IgD-negative memory B cell (primary cell): ENCODE measurements around the gene CYRIA. TPM values are rescaled to one million over a fixed set of nuclear protein-coding genes. Genes with fewer than 3 reads are reported as not detected.

Source experiments
- H3K27ac Mint-ChIP-seq, 3 donors: one replicate each; pipeline ENCODE4 v1.8.0; 2020 to 2022; ENCODE audit warnings: mild to moderate bottlenecking in 3 of 3, mixed read lengths in 3 of 3, moderate library complexity in 1 of 3
- H3K27me3 Mint-ChIP-seq: one replicate; pipeline ENCODE4 v1.8.0; 2021; ENCODE audit warnings: mixed read lengths
- H3K36me3 Mint-ChIP-seq: one replicate; pipeline ENCODE4 v1.8.0; 2020; ENCODE audit warnings: mild to moderate bottlenecking, mixed read lengths
- H3K4me1 Mint-ChIP-seq, 3 donors: one replicate each; pipeline ENCODE4 v1.8.0; 2020 to 2022; ENCODE audit warnings: mixed read lengths in 3 of 3, mild to moderate bottlenecking in 1 of 3
- H3K4me3 Mint-ChIP-seq, 4 donors: one replicate each; pipeline ENCODE4 v1.8.0; 2020 to 2022; ENCODE audit warnings: mild to moderate bottlenecking in 4 of 4, mixed read lengths in 4 of 4, moderate library complexity in 3 of 4
- H3K9me3 Mint-ChIP-seq, 3 donors: one replicate each; pipeline ENCODE4 v1.8.0; 2020 to 2021; ENCODE audit warnings: mixed read lengths in 3 of 3, mild to moderate bottlenecking in 1 of 3
- polyA plus RNA-seq: library from polyadenylated mRNA; unstranded; fragments of 300-500 nt; fragmentation: Illumina TruSeq; gene quantifications from one replicate; pipeline ENCODE4 v1.2.3, GENCODE V29; 2021

CYRIA gene
- polyA plus RNA-seq, 1 donor from 2014 or later = 31.0 TPM

DNA sequence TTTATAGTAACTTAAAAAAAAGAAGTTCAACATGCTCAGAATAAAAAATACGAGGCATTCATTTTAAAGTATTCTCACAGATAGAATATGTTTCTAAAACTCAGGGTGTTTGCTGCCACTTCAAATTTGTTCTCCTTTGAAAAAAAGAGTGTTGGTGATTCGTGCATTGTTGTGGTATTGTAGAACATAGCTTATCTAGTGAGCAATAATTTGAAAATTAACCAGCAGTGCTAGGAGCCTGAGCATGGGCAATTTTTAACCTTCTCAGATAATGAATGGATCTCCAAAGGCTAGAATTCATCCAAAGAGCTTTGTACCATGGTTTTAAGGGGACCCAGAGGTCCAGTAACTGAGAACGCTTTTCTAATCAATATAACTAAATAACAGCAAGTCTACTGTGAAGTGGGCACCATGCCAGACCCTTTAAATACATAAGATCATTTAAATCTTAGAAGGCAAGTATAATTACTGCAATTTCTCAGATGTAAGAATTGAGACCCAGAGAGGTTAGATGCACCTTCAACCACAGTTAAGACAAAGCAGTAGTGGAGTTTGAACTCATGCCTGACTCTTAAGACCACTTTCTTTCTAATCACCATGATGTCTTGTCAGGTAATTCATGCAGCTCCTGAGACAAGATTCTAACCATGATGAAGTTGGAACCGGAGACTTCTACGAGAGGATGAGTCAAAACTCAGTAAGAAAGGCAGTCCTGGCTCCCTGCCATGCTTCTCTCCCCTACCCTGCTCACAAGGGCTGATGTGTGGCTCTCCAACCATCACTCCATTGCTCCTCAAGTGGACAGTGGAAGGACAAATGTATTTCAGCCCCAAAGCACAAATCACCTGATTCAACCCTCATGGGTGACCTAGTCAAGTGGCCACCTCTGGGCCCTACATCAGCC is 3.4 kb downstream of the CYRIA start:
- H3K4me1 Mint-ChIP-seq = peaks cover 63 to 80% (median 66%) of the 10 kb centered on the region in 3 donors
- H3K27me3 Mint-ChIP-seq = no peaks in the 10 kb centered on the region
- peaks cover 4% of the 10 kb centered on the region for H3K36me3 Mint-ChIP-seq
- H3K27ac Mint-ChIP-seq = peak overlapping the region; percentile 9 to 88 (median 87)
- H3K4me3 Mint-ChIP-seq = peak overlapping the region; percentile 39 to 96 (median 90)
- H3K9me3 Mint-ChIP-seq = no peaks in the 10 kb centered on the region

DNA sequence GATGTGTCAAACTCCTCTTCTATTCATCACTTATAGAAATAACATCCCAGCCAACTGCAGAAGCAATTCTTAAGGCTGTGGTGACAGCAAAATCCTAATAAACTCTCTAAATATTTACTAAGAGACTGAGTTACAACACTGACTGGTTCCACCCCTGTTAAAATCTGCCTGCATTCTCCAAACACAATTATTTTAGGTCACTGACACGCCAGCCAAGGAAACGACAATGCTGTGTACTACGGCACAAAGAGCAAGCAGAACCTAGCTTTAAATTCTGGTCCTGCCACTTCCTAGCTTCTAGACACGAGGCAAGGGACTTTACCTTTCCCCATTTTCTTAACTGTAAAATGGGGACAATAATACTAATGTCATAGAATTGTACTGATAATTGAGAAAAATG is 4.1 kb downstream of the CYRIA start:
- Mint-ChIP-seq H3K9me3 (no peaks in the 10 kb centered on the region), H3K36me3 (peaks cover 4% of the 10 kb centered on the region), H3K4me3 (peak overlapping the region in 3 of 4 donors; percentile 38 to 63 (median 48)), H3K4me1 (peaks cover 65 to 81% (median 69%) of the 10 kb centered on the region in 3 donors), H3K27ac (peak overlapping the region; percentile 15 to 87 (median 55)), H3K27me3 (no peaks in the 10 kb centered on the region)

DNA sequence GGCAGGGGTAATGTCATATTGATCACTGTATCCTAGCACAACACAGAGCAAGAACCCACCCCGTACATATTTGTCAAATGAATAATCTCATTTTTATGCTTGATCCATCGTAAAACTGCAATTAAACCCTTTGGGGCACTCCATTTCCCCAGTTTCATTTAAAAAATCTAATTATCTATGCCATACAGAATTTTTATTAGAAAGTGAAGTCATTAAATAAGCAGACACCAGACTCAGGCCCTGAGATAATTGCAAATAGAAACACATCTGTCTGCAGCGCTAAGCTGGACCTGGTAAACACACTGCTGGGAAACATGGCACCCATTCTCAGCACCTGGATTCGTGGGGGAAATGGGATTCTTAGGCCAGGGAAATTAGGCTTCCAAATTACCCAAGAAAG is 5.1 kb downstream of the CYRIA start:
- Mint-ChIP-seq H3K27ac (peak overlapping the region; percentile 54 to 86 (median 85)), H3K36me3 (peaks cover 4% of the 10 kb centered on the region), H3K4me3 (peak overlapping the region; percentile 16 to 74 (median 54)), H3K9me3 (no peaks in the 10 kb centered on the region), H3K27me3 (no peaks in the 10 kb centered on the region), H3K4me1 (peaks cover 67 to 84% (median 67%) of the 10 kb centered on the region in 3 donors)

DNA sequence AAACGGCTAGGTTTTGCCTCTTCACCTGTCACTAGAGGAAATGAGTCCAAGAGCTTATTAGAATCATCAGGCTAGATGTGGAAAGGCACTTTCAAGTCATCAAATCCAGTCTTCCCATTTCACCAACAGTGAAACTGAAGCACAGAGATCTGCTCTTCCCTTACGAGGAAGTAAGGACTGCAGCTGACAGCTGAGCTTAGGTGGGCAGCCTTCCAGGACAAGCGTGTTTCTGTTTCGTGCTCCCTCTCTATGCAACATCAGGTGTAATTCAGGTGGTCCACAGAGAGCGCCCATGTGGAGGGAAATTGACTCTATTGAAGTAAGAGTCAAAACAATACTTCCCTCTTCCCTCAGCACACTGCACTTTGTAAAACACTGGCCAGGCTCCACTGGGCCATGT is 5.5 kb downstream of the CYRIA start:
- H3K4me1 Mint-ChIP-seq = peaks cover 70 to 89% (median 72%) of the 10 kb centered on the region in 3 donors
- H3K27ac Mint-ChIP-seq = peak overlapping the region; percentile 54 to 86 (median 85)
- no peaks in the 10 kb centered on the region for H3K27me3 Mint-ChIP-seq
- H3K4me3 Mint-ChIP-seq = peak overlapping the region; percentile 16 to 74 (median 54)
- peaks cover 4% of the 10 kb centered on the region for H3K36me3 Mint-ChIP-seq
- no peaks in the 10 kb centered on the region for H3K9me3 Mint-ChIP-seq

DNA sequence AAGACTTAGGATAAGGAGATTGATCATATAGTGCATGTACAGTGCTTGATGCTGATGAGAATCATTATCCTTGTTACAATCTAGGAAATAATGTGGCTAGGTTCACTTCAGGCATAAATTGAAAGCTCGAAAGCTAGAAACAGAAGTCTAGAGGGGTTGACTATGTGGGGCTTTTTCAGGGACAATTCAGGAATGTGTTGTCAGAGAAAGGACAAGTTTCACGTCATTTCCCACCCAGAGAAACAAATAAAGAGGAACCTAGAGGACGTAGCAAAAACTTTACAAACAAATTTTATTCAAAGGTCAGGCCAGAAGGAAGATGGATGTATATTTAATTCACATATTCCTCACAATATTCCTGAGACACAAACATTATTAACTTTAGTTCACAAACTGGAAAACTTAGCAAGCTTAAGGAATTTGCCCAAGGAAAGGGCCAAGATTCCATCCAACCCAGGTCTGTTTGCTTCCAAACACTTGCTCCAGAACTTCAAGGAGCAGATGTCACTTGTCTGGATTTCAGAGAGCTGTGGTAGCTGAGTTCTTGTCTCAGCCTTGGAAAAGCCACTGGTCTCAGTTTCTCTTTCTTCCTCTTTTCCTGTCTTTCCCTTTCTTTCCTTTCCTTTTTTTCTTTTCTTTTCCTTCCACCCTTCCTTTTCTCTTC is 7.4 kb downstream of the CYRIA start:
- Mint-ChIP-seq H3K4me1 (peaks cover 75 to 95% (median 77%) of the 10 kb centered on the region in 3 donors), H3K9me3 (no peaks in the 10 kb centered on the region), H3K4me3 (peak overlapping the region; percentile 54 to 92 (median 82)), H3K36me3 (peaks cover 8% of the 10 kb centered on the region), H3K27me3 (no peaks in the 10 kb centered on the region), H3K27ac (peak overlapping the region; percentile 71 to 98 (median 86))

DNA sequence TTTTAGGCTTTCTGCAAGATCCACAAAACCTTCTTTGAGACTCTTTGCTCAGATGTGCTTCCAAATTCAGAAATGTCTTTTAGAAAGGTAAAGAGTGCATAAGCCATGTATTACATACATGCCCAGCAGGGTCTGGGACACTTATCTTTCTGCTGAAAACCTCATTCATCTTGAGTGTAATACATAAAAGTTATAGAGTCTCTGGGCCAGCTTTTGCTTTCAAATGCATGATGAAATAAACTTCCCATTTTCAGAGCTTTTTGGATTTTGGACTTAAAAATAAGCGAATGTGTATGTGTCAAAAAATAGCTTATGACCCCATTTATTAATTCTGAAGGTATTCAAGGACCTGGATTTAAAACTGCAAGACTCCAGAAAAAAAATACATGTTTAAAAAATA is 8.0 kb downstream of the CYRIA start:
- Mint-ChIP-seq H3K27me3 (no peaks in the 10 kb centered on the region), H3K9me3 (no peaks in the 10 kb centered on the region), H3K4me1 (peaks cover 72 to 91% (median 74%) of the 10 kb centered on the region in 3 donors), H3K36me3 (peaks cover 8% of the 10 kb centered on the region), H3K4me3 (peak overlapping the region; percentile 4 to 92 (median 82)), H3K27ac (peak overlapping the region; percentile 71 to 98 (median 86))

DNA sequence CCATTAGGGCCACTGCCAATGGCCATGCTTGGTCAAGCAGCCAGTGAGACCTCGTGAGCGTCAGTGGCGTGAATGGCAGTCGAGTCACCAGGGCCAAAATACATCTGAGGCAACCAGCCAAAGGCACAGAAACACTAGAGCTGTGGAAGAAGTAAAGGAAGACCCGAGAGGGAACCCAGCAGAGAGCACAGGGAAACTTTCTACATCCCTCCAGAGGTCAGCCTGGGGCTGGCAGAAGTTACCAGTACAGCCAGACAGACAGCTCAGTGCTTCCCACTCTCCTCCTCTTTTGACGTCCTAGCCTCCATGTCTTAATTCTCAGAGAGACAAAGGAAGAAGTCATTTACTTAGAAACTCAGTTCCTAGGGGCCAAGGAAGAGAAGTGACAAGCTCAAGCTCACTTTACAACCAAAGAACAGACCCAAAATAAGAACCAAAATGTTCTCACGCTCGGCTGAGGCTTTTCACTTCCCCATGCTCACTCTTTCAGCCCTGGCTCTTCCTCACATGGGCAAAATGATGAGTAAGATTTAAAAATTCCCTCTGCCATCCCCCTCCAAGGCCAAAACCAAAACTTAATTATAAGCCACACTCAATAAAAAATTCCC is 8.7 kb downstream of the CYRIA start:
- Mint-ChIP-seq H3K4me3 (peak overlapping the region; percentile 59 to 92 (median 69)), H3K9me3 (no peaks in the 10 kb centered on the region), H3K36me3 (peaks cover 11% of the 10 kb centered on the region), H3K4me1 (peaks cover 64 to 88% (median 69%) of the 10 kb centered on the region in 3 donors), H3K27ac (peak overlapping the region; percentile 71 to 90 (median 73)), H3K27me3 (no peaks in the 10 kb centered on the region)

DNA sequence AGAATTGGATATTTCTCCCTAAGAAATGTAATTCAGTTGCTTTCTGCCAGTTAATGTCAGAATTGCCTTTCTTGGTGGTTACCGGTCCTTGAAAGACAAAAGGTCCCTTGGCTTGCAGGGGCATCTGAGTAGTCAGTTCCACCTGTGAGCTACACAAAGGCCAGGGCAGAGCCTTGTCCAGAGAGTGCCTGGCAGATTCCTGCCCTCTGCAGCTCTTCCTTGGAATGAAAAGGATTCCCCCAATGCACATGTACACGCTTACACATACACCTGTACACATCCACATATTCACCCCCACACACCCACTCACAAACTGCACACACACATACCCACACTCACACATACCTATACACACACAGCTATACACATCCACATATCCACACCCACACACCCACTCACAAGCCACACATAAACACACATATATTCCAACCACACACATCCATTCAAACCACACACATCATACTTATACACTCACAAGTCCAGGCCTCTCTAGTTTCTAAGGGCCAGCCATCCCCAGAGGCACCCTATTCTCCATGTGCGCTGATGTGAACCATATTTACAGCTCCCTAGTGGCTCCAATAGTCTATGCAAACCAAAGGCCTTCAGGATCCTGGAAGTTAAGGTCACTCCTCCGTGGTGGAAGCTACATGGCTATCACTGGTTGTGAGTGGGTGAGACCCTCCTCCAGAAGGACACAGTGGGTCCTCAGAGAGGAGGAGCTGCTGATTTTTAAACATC is 9.6 kb downstream of the CYRIA start:
- Mint-ChIP-seq H3K27ac (peak overlapping the region; percentile 71 to 94 (median 76)), H3K36me3 (peaks cover 9% of the 10 kb centered on the region), H3K4me1 (peaks cover 57 to 88% (median 69%) of the 10 kb centered on the region in 3 donors), H3K9me3 (no peaks in the 10 kb centered on the region), H3K4me3 (peak overlapping the region; percentile 59 to 92 (median 69)), H3K27me3 (no peaks in the 10 kb centered on the region)

DNA sequence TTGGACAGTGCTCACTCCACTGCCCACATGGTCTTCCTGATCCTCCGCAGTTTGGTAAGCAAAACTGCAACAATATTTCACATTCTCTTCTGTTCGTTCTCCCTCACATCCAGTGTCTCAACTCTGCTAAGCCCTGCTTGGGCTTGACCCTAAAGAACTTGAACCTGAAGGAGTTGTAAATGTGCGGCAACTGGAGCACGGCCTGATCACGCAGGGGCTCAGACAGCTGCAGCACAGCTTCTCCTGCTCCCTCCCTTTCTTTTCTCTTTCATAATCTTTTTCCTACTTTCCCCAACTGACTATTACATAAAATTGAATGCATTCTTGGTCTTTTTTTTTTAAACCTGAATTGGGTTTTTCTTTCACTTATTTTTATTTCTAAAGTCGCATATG is 10.2 kb downstream of the CYRIA start:
- H3K9me3 Mint-ChIP-seq = no peaks in the 10 kb centered on the region
- H3K27ac Mint-ChIP-seq = peak overlapping the region; percentile 71 to 94 (median 94)
- peaks cover 9% of the 10 kb centered on the region for H3K36me3 Mint-ChIP-seq
- no peaks in the 10 kb centered on the region for H3K27me3 Mint-ChIP-seq
- peak overlapping the region in 3 of 4 donors; percentile 62 to 92 (median 76) for H3K4me3 Mint-ChIP-seq
- peaks cover 60 to 90% (median 72%) of the 10 kb centered on the region in 3 donors for H3K4me1 Mint-ChIP-seq

DNA sequence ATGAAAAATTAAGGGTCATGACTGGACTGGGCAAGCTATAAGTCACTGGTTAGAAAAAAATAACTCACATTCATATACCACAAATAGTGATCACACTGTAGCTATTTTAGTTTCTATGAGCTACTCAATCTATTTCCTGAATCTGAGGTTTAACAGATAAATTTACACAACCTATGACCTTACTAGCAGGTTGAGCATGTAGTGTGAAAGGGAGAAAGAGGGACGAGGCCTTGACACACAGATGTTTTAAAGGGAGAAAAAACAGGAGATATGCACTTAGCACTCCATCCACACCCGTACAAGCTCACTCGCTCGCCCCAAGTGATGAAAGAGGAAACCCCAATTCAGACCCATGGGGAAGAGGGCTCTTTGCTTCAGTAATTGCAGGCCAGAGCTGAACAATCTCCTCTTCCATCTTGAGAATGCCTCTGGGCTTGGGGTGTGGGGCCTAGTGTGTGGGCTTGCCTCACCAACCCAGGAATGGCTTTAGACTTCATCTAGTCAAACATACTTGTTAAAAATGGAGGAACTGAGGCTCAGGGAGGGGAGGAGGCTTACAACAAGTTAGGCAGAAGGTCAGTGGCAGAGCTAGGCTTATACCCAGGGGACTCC is 10.7 kb downstream of the CYRIA start:
- Mint-ChIP-seq H3K36me3 (peaks cover 9% of the 10 kb centered on the region), H3K4me1 (peaks cover 60 to 90% (median 72%) of the 10 kb centered on the region in 3 donors), H3K9me3 (no peaks in the 10 kb centered on the region), H3K4me3 (peak overlapping the region; percentile 62 to 92 (median 76)), H3K27ac (peak overlapping the region; percentile 71 to 94 (median 94)), H3K27me3 (no peaks in the 10 kb centered on the region)

DNA sequence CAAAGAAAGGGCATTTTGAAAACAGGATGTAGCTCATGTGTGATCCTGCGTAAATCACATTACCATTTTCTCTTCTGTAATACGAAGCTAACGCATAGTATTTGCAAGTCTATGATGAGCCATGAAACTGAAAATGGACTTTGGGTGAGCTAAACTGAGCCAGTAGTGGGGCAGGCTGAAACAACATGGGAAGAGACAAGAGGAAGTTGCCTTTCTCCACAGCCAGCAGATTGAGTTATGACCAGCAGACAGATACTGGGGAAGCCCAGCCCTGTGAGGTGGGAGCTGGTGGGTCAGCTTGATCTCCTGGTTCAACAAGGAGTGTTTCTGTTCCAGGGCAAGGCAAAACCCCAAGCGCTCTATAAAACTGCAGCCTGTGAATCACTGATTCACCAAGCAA is 11.8 kb downstream of the CYRIA start:
- Mint-ChIP-seq H3K4me1 (peaks cover 61 to 88% (median 71%) of the 10 kb centered on the region in 3 donors), H3K4me3 (peak overlapping the region; percentile 16 to 84 (median 75)), H3K27ac (peak overlapping the region; percentile 41 to 96 (median 94)), H3K36me3 (peaks cover 9% of the 10 kb centered on the region), H3K9me3 (no peaks in the 10 kb centered on the region), H3K27me3 (no peaks in the 10 kb centered on the region)

DNA sequence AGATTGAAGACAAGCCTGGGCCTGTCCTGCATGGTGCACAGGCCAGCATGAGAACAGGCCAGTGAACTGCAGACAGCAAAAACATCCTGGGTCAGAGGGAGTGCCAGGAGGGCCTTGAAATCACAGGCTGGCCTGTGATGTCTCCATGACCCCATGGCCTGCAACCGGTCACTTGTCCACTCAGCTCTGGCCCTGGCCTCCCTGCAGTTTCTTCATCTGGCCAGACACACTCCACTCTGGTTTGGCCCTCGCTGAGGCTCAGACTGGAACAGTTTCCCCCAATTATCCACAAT is 12.6 kb downstream of the CYRIA start:
- Mint-ChIP-seq H3K4me1 (peaks cover 60 to 86% (median 71%) of the 10 kb centered on the region in 3 donors), H3K27me3 (no peaks in the 10 kb centered on the region), H3K27ac (peak overlapping the region; percentile 41 to 96 (median 94)), H3K4me3 (peak overlapping the region in 2 of 4 donors; percentile 74 to 76), H3K36me3 (peaks cover 7% of the 10 kb centered on the region), H3K9me3 (no peaks in the 10 kb centered on the region)

DNA sequence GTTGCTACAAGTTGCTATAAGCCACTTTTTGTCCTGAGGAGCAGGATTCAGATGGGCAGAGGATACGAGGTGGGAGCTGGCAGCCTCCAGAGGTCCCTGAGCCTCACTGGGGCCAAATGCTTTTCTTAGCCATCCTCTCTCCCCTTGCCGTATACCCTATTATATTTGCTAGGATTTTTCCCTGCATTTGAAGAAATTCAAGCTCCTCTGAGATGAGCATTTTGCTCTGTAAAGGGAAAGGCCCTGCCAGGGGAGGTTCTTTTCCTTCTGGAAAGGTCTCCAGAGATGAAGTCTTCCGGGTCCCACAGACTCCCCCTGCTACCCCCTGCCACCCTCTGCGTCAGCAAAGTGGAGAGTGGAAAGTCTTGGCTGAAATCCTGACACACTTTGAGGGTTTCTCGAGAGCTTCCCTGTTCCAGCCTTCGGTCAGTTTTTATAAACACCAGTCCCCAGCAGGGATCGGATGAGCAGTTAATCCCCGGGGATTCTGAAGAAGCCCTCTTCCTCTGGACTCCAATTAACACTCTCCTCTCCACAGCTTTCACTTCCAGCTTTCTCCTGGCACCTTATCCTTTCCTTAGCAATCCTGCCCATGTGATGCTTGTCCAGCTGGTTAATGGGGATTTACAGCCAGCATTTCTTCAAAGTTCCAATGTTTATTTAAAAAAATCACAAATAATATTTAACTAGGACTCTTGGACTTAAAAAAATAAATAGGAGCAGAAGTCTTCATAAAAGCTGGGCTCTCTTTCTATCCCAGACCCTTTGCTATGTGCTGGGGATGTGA is 13.1 kb downstream of the CYRIA start:
- Mint-ChIP-seq H3K27ac (peak overlapping the region in 2 of 3 donors; percentile 96 to 98), H3K4me1 (peaks cover 62 to 86% (median 73%) of the 10 kb centered on the region in 3 donors), H3K4me3 (peak overlapping the region in 1 of 4 donors; percentile 63)

More for the DNA sequence above, 13.1 kb downstream of the CYRIA start:
- peaks cover 7% of the 10 kb centered on the region for H3K36me3 Mint-ChIP-seq
- H3K27me3 Mint-ChIP-seq = no peaks in the 10 kb centered on the region
- no peaks in the 10 kb centered on the region for H3K9me3 Mint-ChIP-seq
